H1 (cell line): ENCODE results near the gene TNFRSF18. TPM values are rescaled to one million over a fixed set of nuclear protein-coding genes. Genes with fewer than 3 reads are reported as not detected.

Experiments
- CTCF ChIA-PET: fragments of 300-600 bp; sonication (Branson Sonifier 250); formaldehyde crosslinking; loops from one replicate; lab custom pipeline; 2021; ENCODE audit not compliant: partially characterized antibody; lab: Charles Lee
- POLR2A ChIA-PET: fragments of 300-600 bp; sonication (Branson Sonifier 250); formaldehyde crosslinking; loops from one replicate; lab custom pipeline; 2021; ENCODE audit warnings: inconsistent platforms; ENCODE audit not compliant: partially characterized antibody; lab: Charles Lee
- DNase-seq, 2 experiments: peaks; one replicate each; pipeline versions ENCODE4 v3.0.0 to v3.0.0-alpha.2; 2010 to 2022; ENCODE audit warnings: low spot score in 2 of 2, low read depth in 1 of 2, mixed read lengths in 1 of 2
- FAIRE-seq: peaks from 2 replicates; lab custom pipeline; 2011; peaks lifted over from hg19 to GRCh38; lab: Jason Lieb, UNC
- H2AFZ ChIP-seq: 2 replicates; pipeline ENCODE4 v1.8.1; 2012; ENCODE audit warnings: low read length, inconsistent platforms
- H2AK5ac ChIP-seq: 2 replicates; pipeline ENCODE4 v1.6.1; 2013; ENCODE audit warnings: low read depth, low read length
- H2BK120ac ChIP-seq: replicated peaks from 2 replicates; pipeline ENCODE3; 2013; ENCODE audit warnings: low read depth, low read length, inconsistent platforms
- H2BK12ac ChIP-seq: 2 replicates; pipeline ENCODE4 v1.6.1; 2013; ENCODE audit warnings: low read depth, low read length
- H2BK15ac ChIP-seq: 2 replicates; pipeline ENCODE4 v1.6.1; 2013; ENCODE audit warnings: low read length
- H2BK20ac ChIP-seq: 2 replicates; pipeline ENCODE4 v1.6.1; 2013; ENCODE audit warnings: low read length
- H2BK5ac ChIP-seq: 2 replicates; pipeline ENCODE4 v1.6.1; 2013; ENCODE audit warnings: low read depth, low read length
- H3K14ac ChIP-seq: 2 replicates; pipeline ENCODE4 v1.6.1; 2013; ENCODE audit warnings: inconsistent platforms; ENCODE audit not compliant: insufficient read length
- H3K18ac ChIP-seq: 2 replicates; pipeline ENCODE4 v1.6.1; 2013; ENCODE audit warnings: low read length; ENCODE audit errors: extremely low read depth
- H3K23ac ChIP-seq: 2 replicates; pipeline ENCODE4 v1.6.1; 2013; ENCODE audit warnings: inconsistent platforms; ENCODE audit not compliant: insufficient read length
- H3K23me2 ChIP-seq: 2 replicates; pipeline ENCODE4 v1.6.1; 2013; ENCODE audit warnings: low read depth, low read length
- H3K27ac ChIP-seq: 2 replicates; pipeline ENCODE4 v1.6.1; 2011; ENCODE audit warnings: low read depth, low read length, inconsistent platforms
- H3K27me3 ChIP-seq, 4 experiments: replicated peaks in 1 of 4; 1 replicate in 1 of 4; 2 replicates in 3 of 4; pipeline versions ENCODE4 v1.6.1 to v1.8.1; 2011 to 2013; ENCODE audit warnings: low read length in 3 of 4, mild to moderate bottlenecking in 3 of 4, inconsistent platforms in 2 of 4, mixed read lengths in 2 of 4, moderate library complexity in 1 of 4; ENCODE audit not compliant: control insufficient read depth in 3 of 4, insufficient read depth in 3 of 4; ENCODE audit errors: extremely low read depth in 1 of 4
- H3K36me3 ChIP-seq, 4 experiments: 2 replicates each; pipeline versions ENCODE4 v1.6.1 to v1.8.1; 2011 to 2013; ENCODE audit warnings: mild to moderate bottlenecking in 4 of 4, low read length in 3 of 4, moderate library complexity in 2 of 4, control low read depth in 1 of 4, inconsistent platforms in 1 of 4; ENCODE audit not compliant: insufficient read depth in 4 of 4, control insufficient read depth in 2 of 4
- H3K4ac ChIP-seq: replicated peaks from 2 replicates; pipeline ENCODE3; 2013; ENCODE audit warnings: low read length, low read depth, mixed read lengths, inconsistent platforms; ENCODE audit not compliant: insufficient read length
- H3K4me1 ChIP-seq, 4 experiments: replicated peaks in 1 of 4; 1 replicate in 1 of 4; 2 replicates in 3 of 4; pipeline versions ENCODE4 v1.6.1 to v1.8.1; 2011 to 2013; ENCODE audit warnings: low read length in 3 of 4, inconsistent platforms in 2 of 4, mixed read lengths in 1 of 4; ENCODE audit not compliant: insufficient read depth in 4 of 4, control insufficient read depth in 3 of 4
- H3K4me2 ChIP-seq, 2 experiments: 2 replicates each; pipeline versions ENCODE4 v1.6.1 to v1.8.1; 2011 to 2013; ENCODE audit warnings: low read depth in 2 of 2, low read length in 2 of 2, control low read depth in 1 of 2, inconsistent platforms in 1 of 2, mild to moderate bottlenecking in 1 of 2; ENCODE audit not compliant: insufficient read depth in 1 of 2
- H3K4me3 ChIP-seq, 4 experiments: fragments of 200-600, 300-600 bp in 1 of 4; sonication (generic), shearing (Covaris generic), sonication (Bioruptor Twin) in 1 of 4; 2 replicates each; pipeline versions ENCODE4 v1.5.1 to v1.8.1; 2011 to 2016; ENCODE audit warnings: low read length in 4 of 4, low read depth in 3 of 4, control low read depth in 2 of 4, inconsistent platforms in 2 of 4, mild to moderate bottlenecking in 2 of 4, mixed read lengths in 1 of 4, moderate library complexity in 1 of 4; ENCODE audit not compliant: insufficient read depth in 2 of 4; ENCODE audit errors: extremely low read depth in 1 of 4
- H3K56ac ChIP-seq: replicated peaks from 2 replicates; pipeline ENCODE3; 2013; ENCODE audit warnings: low read depth, mild to moderate bottlenecking, mixed read lengths, low read length, inconsistent platforms; ENCODE audit not compliant: insufficient read length
- H3K79me1 ChIP-seq: 2 replicates; pipeline ENCODE4 v1.6.1; 2013; ENCODE audit warnings: low read depth, low read length, control low read depth
- H3K79me2 ChIP-seq, 2 experiments: 2 replicates each; pipeline versions ENCODE4 v1.6.1 to v1.8.1; 2012 to 2013; ENCODE audit warnings: low read length in 2 of 2, mild to moderate bottlenecking in 2 of 2, inconsistent platforms in 1 of 2; ENCODE audit not compliant: insufficient read depth in 2 of 2, control insufficient read depth in 1 of 2
- H3K9ac ChIP-seq, 4 experiments: replicated peaks in 1 of 4; 1 replicate in 1 of 4; 2 replicates in 3 of 4; pipeline versions ENCODE4 v1.6.1 to v1.8.1; 2011 to 2013; ENCODE audit warnings: low read depth in 3 of 4, low read length in 3 of 4, control low read depth in 2 of 4, mild to moderate bottlenecking in 2 of 4, moderate library complexity in 2 of 4, inconsistent platforms in 1 of 4; ENCODE audit errors: extremely low read depth in 1 of 4
- H3K9me3 ChIP-seq, 2 experiments: 2 replicates each; pipeline versions ENCODE4 v1.6.1 to v1.8.1; 2012 to 2013; ENCODE audit warnings: mild to moderate bottlenecking in 2 of 2, moderate library complexity in 2 of 2, control low read depth in 1 of 2, inconsistent platforms in 1 of 2, low read depth in 1 of 2, low read length in 1 of 2, mixed read lengths in 1 of 2; ENCODE audit not compliant: insufficient read depth in 2 of 2
- H4K20me1 ChIP-seq, 2 experiments: replicated peaks in 1 of 2; 2 replicates each; pipeline versions ENCODE3 to v1.8.1; 2011 to 2013; ENCODE audit warnings: inconsistent platforms in 2 of 2, low read length in 2 of 2, mild to moderate bottlenecking in 1 of 2; ENCODE audit not compliant: insufficient read depth in 2 of 2, control insufficient read depth in 1 of 2
- H4K5ac ChIP-seq: 2 replicates; pipeline ENCODE4 v1.6.1; 2013; ENCODE audit warnings: low read length, low read depth, mixed read lengths, inconsistent platforms; ENCODE audit not compliant: insufficient read length
- H4K8ac ChIP-seq: 2 replicates; pipeline ENCODE4 v1.8.0; 2013; ENCODE audit warnings: mild to moderate bottlenecking, moderate library complexity, low read length, inconsistent platforms; ENCODE audit not compliant: insufficient read depth; ENCODE audit errors: extremely low read depth
- H4K91ac ChIP-seq: replicated peaks from 2 replicates; pipeline ENCODE3; 2013; ENCODE audit warnings: low read length, mixed read lengths, inconsistent platforms; ENCODE audit not compliant: insufficient read length
- BRCA1 ChIP-seq: IDR thresholded peaks from 2 replicates; pipeline ENCODE4 v1.6.1; 2012; ENCODE audit warnings: low read depth, low read length, improper control_type of control experiment
- CBX8 ChIP-seq: fragments of 300-800, 300-1000 bp; sonication (generic); IDR thresholded peaks from 2 replicates; pipeline ENCODE4 v1.7.1; 2016; ENCODE audit warnings: low read depth, low read length, borderline replicate concordance
- FOSL1 ChIP-seq: IDR thresholded peaks from 2 replicates; pipeline ENCODE4 v1.6.1; 2011; ENCODE audit warnings: mild to moderate bottlenecking, low read depth, low read length, moderate library complexity; ENCODE audit not compliant: insufficient read depth
- KDM5A ChIP-seq: fragments of 200-600 bp; IDR thresholded peaks from 2 replicates; pipeline ENCODE4 v1.7.1; 2012; ENCODE audit warnings: mild to moderate bottlenecking, low read length, inconsistent platforms, mixed read lengths
- SIX5 ChIP-seq: IDR thresholded peaks from 2 replicates; pipeline ENCODE4 v1.6.1; 2011; ENCODE audit warnings: mild to moderate bottlenecking, low read depth, low read length
- SP1 ChIP-seq: IDR thresholded peaks from 2 replicates; pipeline ENCODE4 v1.6.1; 2011; ENCODE audit warnings: low read depth, low read length
- SP2 ChIP-seq: IDR thresholded peaks from 2 replicates; pipeline ENCODE4 v1.6.1; 2012; ENCODE audit warnings: mild to moderate bottlenecking, low read length, inconsistent platforms
- ZNF274 ChIP-seq: IDR thresholded peaks from 2 replicates; pipeline ENCODE4 v1.7.0; 2012; ENCODE audit warnings: low read length, borderline replicate concordance; ENCODE audit errors: extremely low read depth
- WGBS, 2 experiments: shearing (Covaris generic) in 1 of 2; methylation state at CpG; one replicate each; pipeline versions ENCODE4 v1.1.6 to v1.1.7; 2013 to 2015; ENCODE audit warnings: low lambda C conversion rate in 2 of 2, mixed read lengths in 2 of 2, inconsistent platforms in 1 of 2, low coverage in 1 of 2, missing lambda C conversion rate in 1 of 2; ENCODE audit not compliant: insufficient replicate concordance in 2 of 2, insufficient coverage in 1 of 2, insufficient read length in 1 of 2; ENCODE audit errors: extremely low coverage in 1 of 2, missing lambda C conversion rate in 1 of 2; 5-methylcytosine and 5-hydroxymethylcytosine counted together
- polyA plus RNA-seq, 7 experiments: library from polyadenylated mRNA; depleted of rRNA in 3 of 7; stranded (reverse) in 5 of 7; unstranded in 2 of 7; fragments of >200 nt in 5 of 7; fragments of 200-250 nt in 2 of 7; gene quantifications; 1 replicate in 5 of 7; 2 replicates in 1 of 7; 4 replicates in 1 of 7; pipeline versions ENCODE4 v1.2.1 to v1.2.3, GENCODE V29; 2011 to 2013; ENCODE audit warnings: missing spikeins in 2 of 7, mixed read lengths in 2 of 7
- total RNA-seq: library from RNA; stranded (reverse); fragmentation: NEBNext Ultra II Directional; extraction: Animal tissue kit (Norgen Biotek cat#: 25700); gene quantifications from 2 replicates; pipeline ENCODE4 v1.2.1, GENCODE V29; 2021

The TNFRSF18 gene
- total and polyA plus RNA-seq, 2 of the 8 experiments (the other 6 are each of a cell fraction or from before 2014, with no cell fraction given) = 1.5 to 2.5 TPM

GRCh38 chr1:1222575-1223225 lies 16.3 kb upstream of the TNFRSF18 start:
- no peak overlapping the region for H2BK12ac ChIP-seq
- H3K79me1 ChIP-seq = peaks cover 21% of the 10 kb centered on the region
- peaks cover 2 to 31% (median 17%) of the 10 kb centered on the region in 4 experiments; a peak in 7 of 8 replicates for H3K36me3 ChIP-seq
- FAIRE-seq = no peak
- H2AK5ac ChIP-seq = no peak overlapping the region; the same call in 1 of the 2 replicates
- no peak overlapping the region for H3K18ac ChIP-seq
- no peak overlapping the region; the same call in 1 of the 2 replicates for H2BK5ac ChIP-seq
- no peak for TF ChIP-seq FOSL1
- TF ChIP-seq BRCA1 = no peak
- no peak for TF ChIP-seq KDM5A
- no peak for TF ChIP-seq SIX5
- no peak for TF ChIP-seq SP2
- no peak for TF ChIP-seq ZNF274
- TF ChIP-seq SP1 = no peak
- no peak for TF ChIP-seq CBX8
- H3K4ac ChIP-seq = no peak overlapping the region
- 92% methylated on average over 44 of the region's 44 CpGs; no CpG with 5 or more reads in 1 of the 2 experiments for WGBS, 2 experiments
- H2BK20ac ChIP-seq = no peak overlapping the region
- H3K56ac ChIP-seq = no peak overlapping the region
- peaks cover 0 to 11% of the 10 kb centered on the region in 2 experiments; a peak in 1 of 4 replicates for H3K79me2 ChIP-seq
- no peak overlapping the region for H3K23ac ChIP-seq
- H3K4me2 ChIP-seq = no peak overlapping the region
- no peak overlapping the region for H4K5ac ChIP-seq
- peaks cover 5 to 26% of the 10 kb centered on the region in 2 experiments for H4K20me1 ChIP-seq
- H3K27me3 ChIP-seq = no peaks in the 10 kb centered on the region
- no peak overlapping the region for H3K27ac ChIP-seq
- CTCF ChIA-PET = interaction anchor here (1.4 to 6.2 kb wide), 3 partner anchors 17 to 101 kb away, joined by 3 to 28 read pairs (median 3); no protein-coding TSS in a partner anchor
- no peaks in the 10 kb centered on the region for H3K4me1 ChIP-seq
- POLR2A ChIA-PET = interaction anchor here (1.2 to 1.8 kb wide), 2 partner anchors 9 to 27 kb away, joined by 3 to 5 read pairs; partner anchors contain the start of genes B3GALT6 and SDF4
- H4K91ac ChIP-seq = no peak overlapping the region
- H2AFZ ChIP-seq = no peak overlapping the region
- no peaks in the 10 kb centered on the region for H3K9me3 ChIP-seq
- H3K9ac ChIP-seq = no peak overlapping the region
- no peak overlapping the region for H3K14ac ChIP-seq
- H2BK120ac ChIP-seq = no peak overlapping the region
- DNase-seq = no peak
- no peaks in the 10 kb centered on the region; the same call in 1 of the 2 replicates for H3K23me2 ChIP-seq
- no peak overlapping the region for H4K8ac ChIP-seq
- no peak overlapping the region for H3K4me3 ChIP-seq
- no peak overlapping the region for H2BK15ac ChIP-seq
